DMS153 treated with DMSO at 0.1 percent for 48 hours (cell line): ENCODE data around the gene AP4E1.
"Not testable (repeated sequence)": the region's sequence is repeated elsewhere in the genome, so short reads cannot be mapped to it uniquely, and the experiment has no call there.

Source experiments
- DNase-seq: peaks from one replicate; lab custom pipeline; 2025; ENCODE audit not compliant: unreplicated experiment; lab: John Stamatoyannopoulos, UW

Gene AP4E1

GRCh38 chr15:50908209-50909009 is at the start of gene AP4E1:
Gene AP4E1 (plus strand): TSS chr15:50908683. CDS start chr15:50908779, 96 bp downstream.
- DNase-seq, result peak; percentile 67

- DNase-seq, result no peak
Measured at GRCh38 chr15:50860824-50861223, 47.7 kb upstream of the AP4E1 start.

- no peak for DNase-seq
Measured at GRCh38 chr15:50862553-50862952, 45.9 kb upstream of the AP4E1 start.

- DNase-seq, result no peak
Measured at GRCh38 chr15:50864873-50865272, 43.6 kb upstream of the AP4E1 start.

DNA sequence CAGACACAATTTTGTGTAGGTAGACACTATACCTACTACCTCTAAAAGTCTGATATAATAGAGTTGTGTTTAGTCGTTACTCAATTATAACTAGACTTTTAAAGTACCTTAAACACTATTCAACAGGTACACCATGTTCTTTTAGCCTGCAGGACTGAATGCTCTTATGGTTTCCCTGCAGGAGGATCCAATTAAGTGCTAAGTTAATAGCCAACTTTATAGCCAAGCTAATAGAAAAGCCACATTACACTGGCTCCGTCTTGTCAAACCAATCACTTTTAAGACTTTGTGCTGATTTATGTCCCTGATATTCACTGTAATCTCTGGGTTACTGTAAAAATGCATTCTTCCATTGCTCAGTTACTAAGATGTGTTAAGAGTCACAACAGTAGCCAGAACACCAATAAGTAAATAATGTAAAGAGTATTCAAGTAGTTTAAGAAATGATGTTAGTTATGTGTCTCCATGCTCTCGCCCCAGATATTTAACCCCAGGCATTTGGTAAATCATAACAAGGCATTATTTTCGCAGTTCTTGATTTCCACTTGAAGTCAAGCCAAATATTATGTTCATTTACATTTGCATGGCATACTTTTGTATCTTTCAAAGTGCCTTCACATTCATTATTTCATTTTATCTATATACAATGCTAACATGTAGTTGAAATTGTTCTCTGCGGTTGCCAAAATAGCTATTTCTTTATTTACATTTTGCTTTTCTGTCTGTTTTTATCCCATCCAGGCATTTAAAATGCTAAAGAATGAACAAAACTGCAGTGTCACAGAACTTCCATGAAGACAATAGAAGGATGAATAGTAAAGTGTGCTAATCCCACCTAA is 42.7 kb upstream of the AP4E1 start:
- no peak for DNase-seq

- DNase-seq, result no peak
Measured at GRCh38 chr15:50871832-50872231, 36.7 kb upstream of the AP4E1 start.

DNA sequence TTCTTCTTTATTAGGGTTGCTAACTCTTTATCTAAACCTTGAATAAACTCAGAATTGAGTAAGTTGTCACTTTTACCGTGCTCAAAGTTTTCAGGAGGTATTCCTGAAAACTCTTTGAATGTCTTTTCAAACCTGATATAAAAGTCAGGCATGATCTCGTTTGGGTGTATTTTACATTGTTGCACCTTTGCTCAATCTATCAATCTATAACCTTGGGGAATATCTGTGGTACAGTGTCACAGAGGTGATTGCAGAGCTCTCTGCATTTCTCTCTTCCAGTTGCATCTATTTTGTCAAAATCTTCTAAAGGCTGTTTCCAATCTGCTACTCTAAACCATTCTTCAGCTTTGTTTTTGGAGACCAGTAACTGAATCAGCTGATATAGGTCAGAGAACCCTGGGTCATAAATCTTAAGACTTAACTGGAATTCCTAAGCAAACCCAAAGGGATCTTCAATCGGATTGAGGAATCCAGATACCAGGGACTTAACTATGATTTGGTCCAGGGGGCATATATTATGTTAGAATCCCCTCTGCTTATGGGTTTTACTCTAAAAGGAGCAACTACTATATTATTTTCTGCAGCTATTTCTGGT is 35.6 kb upstream of the AP4E1 start:
- DNase-seq, result no peak

DNA sequence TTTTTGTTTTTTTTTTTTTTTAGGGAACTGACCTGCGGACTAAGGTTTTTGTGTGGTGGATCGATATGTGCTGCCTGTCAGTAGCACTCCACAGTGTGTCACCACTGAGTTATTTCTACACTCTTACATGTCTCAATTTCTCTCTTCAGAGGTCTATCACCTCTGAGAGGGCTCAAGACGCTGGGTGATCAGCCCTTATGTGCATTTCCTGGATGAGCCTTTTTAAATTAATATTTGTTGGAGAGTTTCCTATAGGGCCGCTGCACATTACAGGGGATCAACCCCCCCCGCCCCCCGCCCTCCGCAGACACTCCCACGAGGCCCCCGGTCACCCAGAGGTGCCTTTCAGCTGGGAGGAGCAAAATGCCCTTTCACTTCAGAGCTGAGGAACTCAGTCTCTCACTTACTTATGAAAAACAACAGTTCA is 34.5 kb upstream of the AP4E1 start:
- no peak for DNase-seq

DNA sequence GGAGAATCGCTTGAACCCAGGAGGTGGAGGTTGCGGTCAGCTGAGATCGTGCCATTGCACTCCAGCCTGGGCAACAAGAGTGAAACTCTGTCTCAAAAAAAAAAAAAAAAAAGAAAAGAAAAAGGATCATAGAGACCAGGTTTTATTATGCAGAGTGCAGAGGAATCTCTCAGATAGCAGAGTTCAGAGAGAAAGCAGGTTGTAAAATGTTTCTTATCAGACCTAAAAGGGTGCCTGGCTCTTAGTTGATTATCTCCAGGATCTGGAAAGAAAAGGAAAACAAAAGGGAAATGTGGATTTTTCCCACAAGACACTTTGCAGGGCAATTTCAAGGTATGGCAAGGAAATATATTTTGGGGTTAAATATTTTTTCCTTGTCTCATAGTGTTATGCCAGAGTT is 33.2 kb upstream of the AP4E1 start:
- DNase-seq, result not testable (repeated sequence)

- DNase-seq, result no peak
Measured at GRCh38 chr15:50876260-50876988, 32.1 kb upstream of the AP4E1 start.

GRCh38 chr15:50876989-50877360 is 31.5 kb upstream of the AP4E1 start:
- peak; percentile 23 for DNase-seq

- no peak for DNase-seq
Measured at GRCh38 chr15:50879016-50879617, 29.4 kb upstream of the AP4E1 start.

DNA sequence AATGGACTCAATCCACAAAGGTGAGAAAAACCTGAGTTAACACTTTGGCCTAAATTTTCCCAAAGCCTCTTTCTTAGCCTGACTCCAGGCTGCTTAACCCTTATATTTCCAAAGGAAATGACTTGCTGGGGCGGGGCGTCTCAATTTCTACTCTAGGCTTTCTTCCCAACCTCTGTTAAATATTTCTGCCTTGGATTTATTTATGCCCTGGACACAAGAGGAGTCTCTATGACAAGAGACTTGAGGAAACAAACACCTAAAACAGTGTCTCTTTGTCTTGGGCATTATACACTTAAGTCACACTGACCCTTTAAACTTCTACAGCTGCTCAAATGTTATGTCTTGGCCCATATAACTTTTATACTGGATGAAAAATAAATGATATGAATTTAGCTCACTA is 28.3 kb upstream of the AP4E1 start:
- DNase-seq, result no peak

DNA sequence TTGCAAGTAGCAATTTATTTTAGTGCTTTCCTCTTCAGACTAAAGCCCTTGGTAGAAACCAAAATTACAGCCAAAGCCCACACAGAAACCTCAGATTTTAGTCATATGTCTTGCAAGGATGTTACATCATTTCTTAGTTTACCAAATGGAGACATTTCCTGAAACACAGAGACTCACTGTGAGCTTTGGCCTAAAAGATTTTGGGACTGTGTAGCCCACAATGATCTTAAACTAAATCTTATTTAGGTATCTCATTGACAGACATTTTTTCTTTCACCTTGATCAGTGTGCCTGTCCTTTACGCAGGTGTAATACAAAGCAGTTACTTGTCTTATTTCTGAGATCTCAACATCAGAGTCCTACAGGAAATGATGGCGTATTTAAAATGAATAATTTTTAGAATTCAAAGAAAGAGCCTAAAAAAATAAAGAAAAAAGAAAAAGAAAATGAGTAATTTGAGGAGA is 27.8 kb upstream of the AP4E1 start:
- no peak for DNase-seq

DNA sequence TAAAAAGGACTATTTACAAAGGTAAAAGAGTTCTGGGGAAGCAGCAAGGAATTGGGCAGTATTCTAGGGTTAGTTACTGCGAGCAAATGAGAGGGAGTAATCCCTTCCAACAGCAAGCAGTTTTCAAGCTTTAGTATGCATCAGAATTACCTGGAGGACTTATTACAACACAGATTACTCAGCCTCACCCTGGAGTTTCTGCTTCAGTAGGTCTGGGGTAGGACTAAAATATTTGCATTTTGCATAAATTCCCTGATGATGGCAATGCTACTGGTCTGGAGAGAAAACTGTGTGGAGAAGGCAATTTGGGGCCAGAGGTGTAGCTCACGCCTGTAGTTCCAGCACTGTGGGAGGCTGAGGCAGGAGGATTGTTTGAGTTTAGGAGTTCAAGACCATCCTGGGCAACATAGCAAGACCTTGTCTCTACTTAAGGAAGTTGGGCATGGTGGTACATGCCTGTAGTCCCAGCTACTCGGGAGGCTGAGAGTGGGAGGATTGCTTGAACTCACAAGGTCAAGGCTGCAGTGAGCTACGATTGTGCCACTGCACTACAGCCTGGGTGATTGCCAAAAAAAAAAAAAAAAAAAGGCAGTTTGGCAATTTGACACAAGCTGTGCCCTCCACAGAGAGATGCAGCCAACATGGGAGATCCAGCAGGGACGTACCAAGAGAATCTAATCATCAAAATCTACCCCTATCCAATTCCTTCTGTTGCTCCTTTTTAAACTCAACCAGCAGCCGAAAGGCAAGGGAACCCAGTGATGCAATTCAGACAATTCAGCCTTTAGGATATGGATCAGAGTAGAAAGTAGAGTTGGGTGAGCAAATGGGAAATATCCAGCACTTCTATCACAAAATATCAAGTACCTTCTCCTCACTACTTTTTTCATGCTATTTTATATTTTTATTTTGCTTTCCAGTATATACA is 27.1 kb upstream of the AP4E1 start:
- no peak for DNase-seq

DNA sequence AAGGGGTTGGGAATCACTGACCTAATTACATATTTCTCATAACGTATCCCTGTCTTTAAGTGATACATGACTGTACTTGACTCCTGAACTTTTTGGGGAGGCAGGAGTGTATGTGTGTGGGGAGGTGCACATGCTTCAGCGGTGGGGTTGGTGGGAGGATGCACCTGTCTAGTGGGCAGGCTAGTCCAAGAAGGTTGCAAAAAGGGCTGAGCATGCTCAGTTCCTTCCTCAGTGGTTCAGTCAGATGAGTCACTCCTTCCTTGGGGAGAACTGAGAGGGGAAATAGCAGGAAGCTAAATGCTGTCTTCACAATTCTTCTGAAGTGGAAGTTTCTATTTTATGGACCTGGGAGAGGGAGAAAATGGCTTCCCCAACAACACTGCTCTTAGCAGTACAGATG is 24.6 kb upstream of the AP4E1 start:
- DNase-seq, result no peak

GRCh38 chr15:50884540-50884939 is 23.9 kb upstream of the AP4E1 start:
- no peak for DNase-seq

DNA sequence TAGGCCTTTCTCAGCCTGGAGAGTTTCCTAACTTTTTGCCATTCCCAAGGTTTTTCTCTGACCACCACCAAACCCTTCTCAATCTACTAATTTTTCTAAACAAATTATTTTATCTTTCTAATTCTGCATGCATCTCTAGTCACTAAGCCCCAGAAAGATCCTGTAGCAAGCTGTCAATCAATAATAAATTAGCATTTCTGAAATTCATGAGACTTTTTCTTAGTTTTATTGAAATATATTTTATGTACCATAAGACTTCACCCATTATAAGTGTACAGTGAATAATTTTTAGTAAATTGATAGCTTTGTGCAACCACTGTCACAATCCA is 22.4 kb upstream of the AP4E1 start:
- DNase-seq, result no peak

DNA sequence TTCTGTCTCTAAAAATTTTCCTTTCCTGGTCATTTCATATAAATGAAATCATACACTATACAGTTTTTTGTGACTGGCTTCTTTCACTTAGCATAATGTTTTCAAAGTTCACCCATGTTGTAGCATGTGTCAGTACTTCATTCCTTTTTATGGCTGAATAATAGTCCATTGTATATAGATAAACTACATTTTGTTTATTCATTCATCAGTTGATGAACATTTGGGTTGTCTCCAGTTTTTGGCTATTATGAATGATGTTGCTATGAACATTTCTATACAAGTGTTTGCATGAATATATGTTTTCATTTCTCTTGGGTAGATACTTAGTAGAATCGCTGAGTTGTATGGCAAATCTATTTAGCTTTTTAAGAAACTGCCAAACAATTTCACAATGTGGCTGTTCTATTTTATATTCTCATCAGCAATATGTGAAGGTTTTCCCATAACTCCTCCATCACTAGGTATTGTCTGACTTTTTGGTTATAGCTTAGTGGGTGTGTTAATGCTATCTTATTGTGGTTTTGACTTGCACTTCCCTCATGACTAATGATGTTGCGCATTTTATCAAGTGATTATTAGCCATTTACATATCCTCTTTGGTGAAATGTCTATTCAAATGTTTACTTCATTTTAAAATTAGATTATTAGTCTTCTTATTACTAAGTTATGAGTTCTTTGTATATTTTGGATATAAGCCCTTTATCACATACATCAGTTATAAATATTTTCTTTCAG is 21.7 kb upstream of the AP4E1 start:
- no peak for DNase-seq
